PC-9 (cell line): ENCODE results near the gene TMEM115. TPM values are rescaled to one million over a fixed set of nuclear protein-coding genes. Genes with fewer than 3 reads are reported as not detected.

Source experiments
- BruUV-seq: library from RNA; stranded (reverse); fragments of 400-500 nt; replicated peaks from 2 replicates; lab custom pipeline; 2021; lab: Mats Ljungman, UMichigan
- CTCF ChIA-PET: fragments of 300-600 bp; sonication (Branson Sonifier 250); formaldehyde crosslinking; loops from one replicate; lab custom pipeline; 2022; ENCODE audit warnings: antibody characterized with exemption; lab: Charles Lee
- POLR2A ChIA-PET: fragments of 300-600 bp; sonication (Branson Sonifier 250); formaldehyde crosslinking; loops from one replicate; lab custom pipeline; 2022; ENCODE audit warnings: antibody characterized with exemption; ENCODE audit not compliant: unreplicated experiment; lab: Charles Lee
- DNase-seq, 2 experiments: peaks; one replicate each; pipeline versions ENCODE4 v3.0.0 to v3.0.0-alpha.2; 2015 to 2022; ENCODE audit warnings: mixed read lengths in 1 of 2
- H2AFZ ChIP-seq: fragments of 200-600 bp; sonication (generic); 2 replicates; pipeline ENCODE4 v1.8.1; 2017; ENCODE audit warnings: antibody characterized with exemption
- H3F3A ChIP-seq: fragments of 200-600 bp; sonication (generic); 2 replicates; pipeline ENCODE4 v1.8.1; 2017; ENCODE audit warnings: antibody characterized with exemption, mild to moderate bottlenecking, low read depth; ENCODE audit not compliant: insufficient read depth
- H3K27ac ChIP-seq: fragments of 200-600 bp; sonication (generic); 2 replicates; pipeline ENCODE4 v1.6.1; 2016; ENCODE audit warnings: mixed run types
- H3K27me3 ChIP-seq: fragments of 200-600 bp; sonication (generic); 2 replicates; pipeline ENCODE4 v1.6.1; 2016; ENCODE audit warnings: low read depth, mixed run types; ENCODE audit not compliant: insufficient read depth
- H3K36me3 ChIP-seq: fragments of 200-600 bp; sonication (generic); 2 replicates; pipeline ENCODE4 v1.6.1; 2016; ENCODE audit warnings: low read depth, mixed run types
- H3K4me1 ChIP-seq: fragments of 200-600 bp; sonication (generic); replicated peaks from 2 replicates; pipeline ENCODE4 v1.6.1; 2016; ENCODE audit warnings: mixed run types; ENCODE audit not compliant: insufficient read depth
- H3K4me2 ChIP-seq: fragments of 200-600 bp; sonication (generic); 2 replicates; pipeline ENCODE4 v1.6.1; 2017; ENCODE audit warnings: mixed run types
- H3K4me3 ChIP-seq: fragments of 200-600 bp; sonication (generic); 2 replicates; pipeline ENCODE4 v1.6.1; 2016; ENCODE audit warnings: mixed run types
- H3K79me2 ChIP-seq: fragments of 200-600 bp; sonication (generic); 2 replicates; pipeline ENCODE4 v1.6.1; 2017; ENCODE audit warnings: low read depth, mixed run types
- H3K9me2 ChIP-seq: fragments of 200-600 bp; sonication (generic); 2 replicates; pipeline ENCODE4 v1.8.1; 2017; ENCODE audit warnings: mild to moderate bottlenecking; ENCODE audit not compliant: insufficient read depth
- H3K9me3 ChIP-seq: fragments of 200-600 bp; sonication (generic); 2 replicates; pipeline ENCODE4 v1.8.1; 2016; ENCODE audit warnings: low read depth; ENCODE audit not compliant: insufficient read depth
- H4K20me1 ChIP-seq: fragments of 200-600 bp; sonication (generic); 2 replicates; pipeline ENCODE4 v1.8.1; 2017; ENCODE audit not compliant: insufficient read depth
- CTCF ChIP-seq: fragments of 200-600 bp; sonication (generic); conservative IDR thresholded peaks from 2 replicates; pipeline ENCODE4 v1.6.1; 2017; ENCODE audit warnings: mixed run types, antibody characterized with exemption, mild to moderate bottlenecking, moderate library complexity
- EZH2 ChIP-seq: fragments of 200-600 bp; sonication (generic); IDR thresholded peaks from 2 replicates; pipeline ENCODE4 v1.8.0; 2017; ENCODE audit warnings: antibody characterized with exemption, low read depth
- intact Hi-C: fragments of 100-400 bp; cut with micrococcal nuclease; formaldehyde crosslinking; loops from one replicate; pipeline ENCODE4 v1.10.0; 2022; ENCODE audit not compliant: unreplicated experiment
- total RNA-seq: library from RNA; stranded (reverse); gene quantifications from 2 replicates; pipeline ENCODE4 v1.2.3, GENCODE V29; 2021

TMEM115 gene
- total RNA-seq, 1 experiment from 2014 or later = 35.2 TPM

- intact Hi-C loops = no loop called here
- DNase-seq = no peak
- Histone ChIP-seq H3K9me3 (no peaks in the 10 kb centered on the region), H3F3A (no peaks in the 10 kb centered on the region), H3K4me2 (no peak overlapping the region), H3K27ac (no peak overlapping the region), H2AFZ (no peak overlapping the region), H3K79me2 (no peaks in the 10 kb centered on the region), H3K9me2 (no peaks in the 10 kb centered on the region), H3K4me1 (no peaks in the 10 kb centered on the region), H3K27me3 (no peaks in the 10 kb centered on the region), H3K36me3 (no peaks in the 10 kb centered on the region), H4K20me1 (no peaks in the 10 kb centered on the region; the same call in 1 of the 2 replicates), H3K4me3 (no peak overlapping the region)
- no peak for TF ChIP-seq CTCF
- CTCF ChIA-PET = interaction anchor here (0.6 kb wide), 2 partner anchors 268 to 1005 kb away, joined by 3 to 9 read pairs; no protein-coding TSS in a partner anchor
- BruUV-seq = no TSS peak
- POLR2A ChIA-PET = no interaction called here
Measured at GRCh38 chr3:50383750-50384149, 24.4 kb upstream of the TMEM115 start.

- Histone ChIP-seq H3K79me2 (no peaks in the 10 kb centered on the region), H3K4me3 (no peak overlapping the region), H2AFZ (no peak overlapping the region), H3K4me1 (no peaks in the 10 kb centered on the region), H3K4me2 (no peak overlapping the region), H3K36me3 (no peaks in the 10 kb centered on the region), H3F3A (no peaks in the 10 kb centered on the region), H3K9me3 (no peaks in the 10 kb centered on the region), H3K27me3 (no peaks in the 10 kb centered on the region), H4K20me1 (no peaks in the 10 kb centered on the region; the same call in 1 of the 2 replicates), H3K27ac (no peak overlapping the region), H3K9me2 (no peaks in the 10 kb centered on the region)
- intact Hi-C loops = no loop called here
- POLR2A ChIA-PET = no interaction called here
- TF ChIP-seq CTCF = no peak
- TF ChIP-seq EZH2 = no peak
- no peak for DNase-seq
- CTCF ChIA-PET = no interaction called here
- no TSS peak for BruUV-seq
Measured at GRCh38 chr3:50382722-50383121, 23.4 kb upstream of the TMEM115 start.

- Histone ChIP-seq H3K36me3 (no peaks in the 10 kb centered on the region), H3K9me2 (no peaks in the 10 kb centered on the region), H3K79me2 (no peaks in the 10 kb centered on the region), H3K27ac (no peak overlapping the region), H3K9me3 (no peaks in the 10 kb centered on the region), H3K4me1 (no peaks in the 10 kb centered on the region), H3K4me2 (no peak overlapping the region), H3K4me3 (no peak overlapping the region), H4K20me1 (no peaks in the 10 kb centered on the region; the same call in 1 of the 2 replicates), H2AFZ (no peak overlapping the region), H3F3A (no peaks in the 10 kb centered on the region), H3K27me3 (no peaks in the 10 kb centered on the region)
- no TSS peak for BruUV-seq
- intact Hi-C loops = no loop called here
- DNase-seq = no peak
- ChIA-PET POLR2A (interaction anchor here (0.7 kb wide), 1 partner anchor 40 kb away, joined by 4 read pairs; the partner anchor contains the start of gene RASSF1), CTCF (interaction anchor here (0.6 kb wide), 2 partner anchors 11 to 154 kb away, joined by 4 read pairs; no protein-coding TSS in a partner anchor)
- TF ChIP-seq CTCF (no peak), EZH2 (no peak)
Measured at GRCh38 chr3:50381383-50381782, 22.1 kb upstream of the TMEM115 start.
